IPS DF 4.7 (cell line): ENCODE data around the gene PPP1R37.

Source experiments
- DNase-seq: peaks from one replicate; pipeline ENCODE4 v3.0.0-alpha.2; 2013; ENCODE audit warnings: low spot score; ENCODE audit errors: extremely low read depth

PPP1R37 gene

GRCh38 chr19:45136507-45137178 lies 43.7 kb downstream of the PPP1R37 start:
- no peak for DNase-seq

GRCh38 chr19:45137179-45137761 lies 44.3 kb downstream of the PPP1R37 start:
- DNase-seq = no peak

GRCh38 chr19:45138303-45138751 lies 45.3 kb downstream of the PPP1R37 start:
- no peak for DNase-seq

GRCh38 chr19:45139286-45140143 lies 46.5 kb downstream of the PPP1R37 start:
- DNase-seq = no peak

- no peak for DNase-seq
Observed at GRCh38 chr19:45140144-45140503, 47.1 kb downstream of the PPP1R37 start.

GRCh38 chr19:45140533-45140932 lies 47.6 kb downstream of the PPP1R37 start:
- DNase-seq = no peak

- DNase-seq = no peak
Observed at GRCh38 chr19:45141203-45141900, 48.4 kb downstream of the PPP1R37 start.

- no peak for DNase-seq
Observed at GRCh38 chr19:45142016-45142725, 49.2 kb downstream of the PPP1R37 start.

- DNase-seq = no peak
Observed at GRCh38 chr19:45142726-45143110, 49.7 kb downstream of the PPP1R37 start.

GRCh38 chr19:45144431-45145269 lies 51.7 kb downstream of the PPP1R37 start:
- no peak for DNase-seq

GRCh38 chr19:45145270-45146189 lies 52.6 kb downstream of the PPP1R37 start:
- no peak for DNase-seq

- DNase-seq = no peak
Observed at GRCh38 chr19:45146251-45146650, 53.3 kb downstream of the PPP1R37 start.

- no peak for DNase-seq
Observed at GRCh38 chr19:45146741-45147205, 53.8 kb downstream of the PPP1R37 start.

- no peak for DNase-seq
Observed at GRCh38 chr19:45147835-45148676, 55.1 kb downstream of the PPP1R37 start.

- DNase-seq = no peak
Observed at GRCh38 chr19:45149129-45149528, 56.1 kb downstream of the PPP1R37 start.

- no peak for DNase-seq
Observed at GRCh38 chr19:45150180-45150579, 57.2 kb downstream of the PPP1R37 start.

- no peak for DNase-seq
Observed at GRCh38 chr19:45150751-45151281, 57.8 kb downstream of the PPP1R37 start.

GRCh38 chr19:45151320-45151719 lies 58.3 kb downstream of the PPP1R37 start:
- no peak for DNase-seq
